Nucleus accumbens (tissue), 56 donors: Measurements from ENCODE around the gene RHEBL1.
A peak's percentile ranks its signal among the peaks of the same experiment; 100 is the strongest.
"Not testable (repeated sequence)": the region's sequence is repeated elsewhere in the genome, so short reads cannot be mapped to it uniquely, and the experiment has no call there.

Source experiments
- DNase-seq, 56 donors: peaks; one replicate each; lab custom pipeline; 2025; lab: John Stamatoyannopoulos, UW

RHEBL1 gene

DNA sequence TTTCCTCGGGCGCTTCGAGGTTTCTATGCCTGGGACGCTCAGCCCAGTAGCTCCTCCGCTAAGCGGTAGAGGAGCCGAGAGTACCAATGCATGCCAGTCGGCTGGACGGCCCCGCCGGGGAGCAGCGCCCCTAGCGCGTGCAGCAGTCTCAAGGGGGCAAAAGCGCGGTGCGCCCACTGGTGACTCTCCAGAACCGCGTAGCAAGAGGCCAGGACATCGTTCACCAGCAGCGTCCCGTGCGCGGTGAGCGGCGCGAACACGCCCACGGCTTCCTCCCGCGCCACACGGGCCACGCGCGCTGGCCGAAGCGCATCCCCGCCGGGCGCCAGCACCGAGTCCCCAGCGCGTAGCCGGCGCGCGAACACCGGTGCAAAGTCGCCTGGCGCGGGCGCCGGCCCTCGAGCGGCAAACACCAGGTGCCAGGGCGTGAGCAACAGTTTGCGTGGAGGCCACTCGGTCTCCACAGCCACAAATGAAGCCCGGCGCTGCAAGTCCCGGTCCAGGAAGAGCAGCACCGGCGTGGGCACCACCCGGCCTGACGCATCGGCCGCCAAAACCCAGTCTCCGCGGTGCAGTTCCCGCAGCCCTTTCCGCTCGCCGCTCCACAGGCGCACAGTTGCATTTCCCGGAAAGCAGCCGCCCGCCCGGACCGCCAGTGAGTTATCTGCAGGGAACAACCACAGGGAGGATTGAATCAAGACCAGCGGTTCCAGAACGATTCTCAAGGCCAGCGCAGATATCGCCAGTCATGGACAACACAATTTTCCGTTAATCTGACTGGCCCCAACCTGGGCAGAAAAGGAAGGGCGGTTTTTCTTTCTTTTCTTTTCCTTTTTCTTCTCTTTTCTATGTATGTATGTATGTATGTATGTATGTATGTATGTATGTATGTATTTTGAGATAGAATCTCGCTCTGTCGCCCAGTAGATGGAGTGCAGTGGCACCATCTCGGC is 20.3 kb upstream of the RHEBL1 start:
- peak in 16 of 56 donors; percentile 4 to 50 (median 20) for DNase-seq

DNA sequence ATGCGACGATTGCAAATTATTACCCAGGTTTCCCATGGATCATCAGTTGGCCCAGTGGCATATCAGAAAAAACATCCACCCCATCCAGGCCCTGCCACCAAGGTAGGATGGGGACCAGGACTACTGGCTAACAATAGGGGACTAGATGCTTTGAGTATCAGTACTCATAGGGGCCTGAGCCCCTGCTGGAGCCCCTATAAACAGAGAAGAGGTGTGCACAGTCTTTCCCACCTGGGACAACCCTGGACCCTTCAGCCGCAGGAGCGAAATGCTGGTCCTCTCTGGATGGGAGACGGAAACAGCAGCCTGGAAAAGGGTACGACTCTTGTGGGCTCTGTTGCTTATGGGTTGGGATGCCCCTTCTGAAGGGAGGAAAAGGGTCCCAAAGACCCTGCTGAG is 19.2 kb upstream of the RHEBL1 start:
- no peak for DNase-seq

DNA sequence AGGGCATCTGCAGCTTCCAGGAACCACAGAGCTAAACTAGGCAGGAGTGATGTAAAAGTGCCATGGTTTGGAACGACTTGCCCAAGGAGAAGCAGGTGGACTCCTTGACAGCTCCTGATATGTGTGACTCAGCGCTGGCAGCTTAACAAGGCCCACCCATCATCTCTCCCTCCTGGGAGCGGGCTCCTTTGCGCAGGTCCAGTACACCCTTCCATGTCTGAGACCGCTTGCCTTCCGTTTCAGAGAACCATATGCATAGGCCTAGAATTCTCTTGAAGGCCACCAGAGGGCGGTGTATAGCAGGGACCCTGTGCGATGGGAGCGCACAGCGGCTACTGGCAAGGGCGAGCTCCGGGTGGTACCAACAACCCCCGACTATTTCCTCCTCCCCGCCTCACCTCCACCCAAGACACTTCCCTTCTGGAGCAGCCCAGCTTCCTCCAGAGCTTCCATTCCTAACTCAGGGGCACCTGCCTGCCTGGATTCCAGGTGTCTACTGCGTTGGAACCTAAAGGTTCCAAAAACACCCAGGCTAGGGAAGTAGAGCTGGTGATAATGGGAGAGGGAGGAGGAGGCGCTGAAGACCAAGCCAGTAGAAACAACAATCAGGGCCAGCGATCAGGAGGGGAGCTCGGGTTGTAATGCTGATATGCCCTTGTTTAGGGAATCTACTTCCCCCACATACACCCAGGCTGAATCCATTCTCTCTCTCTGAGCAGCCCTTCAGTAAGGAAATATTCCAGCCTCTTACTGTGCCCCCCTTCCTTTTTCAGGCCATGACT is 18.6 kb upstream of the RHEBL1 start:
- peak in 52 of 56 donors; percentile 14 to 87 (median 64) for DNase-seq

DNA sequence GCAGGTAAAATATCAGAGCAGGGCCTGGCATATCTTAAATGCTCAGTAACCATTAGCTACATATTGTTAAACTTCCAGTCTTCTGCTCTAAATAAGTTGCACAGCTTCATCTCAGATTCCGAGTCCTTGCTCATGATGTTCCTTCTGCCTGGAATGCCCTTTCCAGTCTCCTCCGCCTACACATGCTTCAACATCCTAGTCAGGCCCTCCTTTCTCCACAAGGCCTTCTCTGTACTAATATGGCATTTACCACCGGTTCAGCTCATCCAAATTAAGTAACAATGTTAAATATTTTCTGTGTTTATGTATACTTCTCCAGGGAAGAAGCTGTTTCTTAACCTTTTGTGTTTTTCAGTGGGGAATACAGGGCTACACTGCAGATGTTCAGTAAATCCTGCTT is 16.3 kb upstream of the RHEBL1 start:
- no peak for DNase-seq

DNA sequence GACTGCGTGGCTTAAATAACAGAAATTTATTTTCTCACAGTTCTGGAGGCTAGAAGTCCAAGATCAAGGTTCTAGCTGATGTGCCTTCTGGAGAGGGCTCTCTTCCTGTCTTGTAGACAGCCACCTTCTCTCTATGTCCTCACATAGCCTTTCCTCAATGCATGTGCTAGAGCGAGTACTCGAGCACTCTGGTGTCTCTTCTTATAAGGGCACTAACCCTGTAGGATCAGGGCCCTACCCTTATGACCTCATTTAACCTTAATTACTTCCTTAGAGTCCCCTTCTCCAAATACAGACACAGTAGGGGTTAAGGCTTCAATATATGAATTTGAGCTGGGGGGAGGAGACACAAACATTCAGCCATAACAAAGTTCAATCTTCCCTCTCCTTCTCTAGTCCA is 14.7 kb upstream of the RHEBL1 start:
- no peak for DNase-seq

DNA sequence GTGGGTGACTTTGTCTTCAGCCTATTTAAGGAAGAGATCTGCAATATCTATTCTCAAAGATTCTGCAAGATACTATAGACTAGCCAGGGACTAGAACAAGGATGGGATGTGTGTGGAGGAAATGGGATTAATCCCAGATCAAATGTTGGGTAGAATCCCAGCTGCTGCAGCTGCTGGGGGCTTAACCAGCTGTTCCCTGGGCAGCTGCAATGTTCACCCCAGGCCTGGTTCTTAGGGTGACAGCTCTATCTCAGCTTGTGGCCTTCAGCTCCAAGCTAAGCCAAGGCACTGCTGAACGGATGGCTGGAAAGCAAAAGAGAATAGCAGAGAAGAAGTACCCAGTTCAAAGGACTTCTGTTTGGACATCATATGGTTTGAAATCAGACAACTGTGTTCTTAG is 10.0 kb upstream of the RHEBL1 start:
- no peak for DNase-seq

DNA sequence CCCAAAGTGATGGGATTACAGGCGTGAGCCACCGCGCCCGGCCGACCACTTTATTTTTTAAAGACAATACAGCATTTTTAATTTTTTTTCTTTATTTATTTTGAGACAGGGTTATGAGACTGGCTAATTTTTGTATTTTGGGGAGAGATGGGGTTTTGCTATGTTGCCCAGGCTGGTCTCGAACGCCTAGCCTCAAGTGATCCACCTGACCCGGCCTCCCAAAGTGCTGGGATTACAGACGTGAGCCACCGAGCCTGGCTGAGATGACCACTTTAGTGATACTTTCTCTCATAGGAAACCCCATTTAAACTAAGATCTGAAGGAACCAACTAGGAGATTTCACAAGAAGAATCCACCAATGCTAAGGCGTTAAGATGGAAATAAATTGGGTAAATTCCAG is 1.2 kb upstream of the RHEBL1 start:
- DNase-seq, result no peak

DNA sequence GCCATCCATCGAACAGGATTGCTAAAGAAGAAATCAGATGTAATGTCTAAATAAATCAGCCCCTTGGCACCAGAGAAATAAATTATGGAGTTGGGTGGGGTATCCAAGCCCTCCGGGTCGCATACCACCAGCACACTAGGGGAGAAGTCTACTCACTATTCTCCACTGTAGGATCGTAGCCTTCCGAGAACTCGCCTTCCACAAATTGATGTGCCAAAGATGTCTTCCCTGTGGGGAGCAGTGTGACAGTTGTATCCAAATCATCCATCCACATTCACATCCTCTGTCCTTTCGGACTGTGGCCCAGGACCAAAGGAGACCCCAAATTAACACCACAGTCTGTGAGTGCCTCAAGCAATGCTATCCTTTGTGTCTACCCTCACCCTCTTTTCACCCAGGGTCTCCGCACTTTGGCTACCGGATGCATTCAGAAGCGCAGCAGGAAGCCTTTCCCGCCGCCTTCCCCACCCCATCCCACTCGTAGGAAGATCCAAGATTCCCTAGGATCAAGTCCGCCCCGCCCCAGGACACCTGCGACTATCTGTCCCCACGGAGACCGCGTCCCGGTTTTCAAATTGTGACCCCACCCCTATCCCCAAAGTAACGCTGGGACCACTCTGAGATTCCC is 786 bp downstream of the RHEBL1 start:
- no peak for DNase-seq

DNA sequence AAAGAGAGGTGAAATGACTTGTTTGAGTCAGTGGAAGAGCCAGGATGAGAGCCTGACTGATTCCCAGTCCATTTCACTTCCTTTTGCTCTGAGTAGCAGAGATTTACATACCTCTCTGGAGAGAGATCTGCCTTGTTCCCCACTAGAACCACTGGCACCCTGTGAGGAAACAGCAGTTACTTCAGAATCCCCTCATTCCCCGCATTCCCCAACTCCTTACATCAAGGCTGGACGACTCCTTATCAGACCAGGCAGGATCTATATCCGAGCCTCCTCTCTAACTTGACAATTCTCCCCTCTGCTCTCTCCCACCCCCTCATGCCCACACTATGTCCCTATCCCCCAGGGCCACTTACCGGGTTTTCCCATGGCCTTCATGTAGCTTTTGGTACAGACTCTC is 3.7 kb downstream of the RHEBL1 start:
- no peak for DNase-seq

DNA sequence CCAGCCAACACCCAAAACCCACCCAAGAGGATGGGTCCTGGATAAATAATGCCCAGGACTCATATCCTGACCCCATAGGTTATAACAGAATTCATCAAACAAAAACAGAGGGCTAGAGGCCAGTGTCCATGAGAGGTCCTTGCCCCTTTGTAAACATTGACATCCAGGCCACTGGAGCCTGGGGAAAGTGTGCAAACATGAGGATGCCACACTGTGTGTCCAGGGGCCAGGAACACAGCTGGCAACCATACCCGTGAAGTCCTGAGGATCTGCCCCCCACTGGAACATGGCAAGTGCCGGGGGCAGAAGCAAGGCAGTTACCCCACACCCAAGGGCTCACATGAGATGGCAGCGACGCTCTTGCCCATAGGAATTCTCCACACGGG is 5.0 kb downstream of the RHEBL1 start:
- no peak for DNase-seq

DNA sequence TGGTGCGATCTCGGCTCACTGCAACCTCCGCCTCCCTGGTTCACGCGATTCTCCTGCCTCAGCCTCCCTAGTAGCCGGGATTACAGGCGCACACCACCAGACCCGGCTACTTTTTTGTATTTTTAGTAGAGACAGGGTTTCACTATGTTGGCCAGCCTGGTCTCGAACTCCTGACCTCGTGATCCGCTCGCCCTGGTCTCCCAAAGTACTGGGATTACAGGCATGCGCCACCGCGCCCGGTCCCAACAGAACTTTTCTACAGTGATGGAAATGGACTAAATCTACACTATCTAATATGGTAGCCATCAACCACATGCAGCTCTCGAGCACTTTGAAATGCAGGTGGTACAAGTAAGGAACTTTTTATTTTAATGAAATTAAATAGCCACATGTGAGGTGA is 7.9 kb downstream of the RHEBL1 start:
- not testable (repeated sequence) for DNase-seq

DNA sequence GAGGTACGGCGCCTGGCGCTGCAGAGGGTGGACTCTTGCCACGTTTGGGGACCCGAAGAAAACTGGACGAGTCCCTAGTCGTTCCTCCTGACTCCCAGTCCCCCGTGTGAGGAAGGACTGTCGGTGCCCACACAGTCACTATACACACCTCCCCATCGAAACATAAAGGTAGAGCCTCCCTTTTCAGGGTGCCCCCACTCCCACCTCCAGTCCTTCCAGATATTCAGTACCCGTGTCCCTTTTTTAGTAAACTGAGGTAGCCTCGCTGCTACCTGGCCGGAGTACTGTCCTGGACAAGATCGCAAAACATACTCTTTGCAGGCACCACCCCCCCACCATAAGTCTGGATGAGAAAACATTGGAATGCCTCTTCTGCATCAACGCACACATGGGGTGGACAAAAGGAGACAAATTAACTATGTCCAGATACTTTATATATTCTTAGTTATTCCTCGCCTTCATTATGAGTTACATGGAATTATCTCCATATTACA is 8.6 kb downstream of the RHEBL1 start:
- DNase-seq, result no peak

DNA sequence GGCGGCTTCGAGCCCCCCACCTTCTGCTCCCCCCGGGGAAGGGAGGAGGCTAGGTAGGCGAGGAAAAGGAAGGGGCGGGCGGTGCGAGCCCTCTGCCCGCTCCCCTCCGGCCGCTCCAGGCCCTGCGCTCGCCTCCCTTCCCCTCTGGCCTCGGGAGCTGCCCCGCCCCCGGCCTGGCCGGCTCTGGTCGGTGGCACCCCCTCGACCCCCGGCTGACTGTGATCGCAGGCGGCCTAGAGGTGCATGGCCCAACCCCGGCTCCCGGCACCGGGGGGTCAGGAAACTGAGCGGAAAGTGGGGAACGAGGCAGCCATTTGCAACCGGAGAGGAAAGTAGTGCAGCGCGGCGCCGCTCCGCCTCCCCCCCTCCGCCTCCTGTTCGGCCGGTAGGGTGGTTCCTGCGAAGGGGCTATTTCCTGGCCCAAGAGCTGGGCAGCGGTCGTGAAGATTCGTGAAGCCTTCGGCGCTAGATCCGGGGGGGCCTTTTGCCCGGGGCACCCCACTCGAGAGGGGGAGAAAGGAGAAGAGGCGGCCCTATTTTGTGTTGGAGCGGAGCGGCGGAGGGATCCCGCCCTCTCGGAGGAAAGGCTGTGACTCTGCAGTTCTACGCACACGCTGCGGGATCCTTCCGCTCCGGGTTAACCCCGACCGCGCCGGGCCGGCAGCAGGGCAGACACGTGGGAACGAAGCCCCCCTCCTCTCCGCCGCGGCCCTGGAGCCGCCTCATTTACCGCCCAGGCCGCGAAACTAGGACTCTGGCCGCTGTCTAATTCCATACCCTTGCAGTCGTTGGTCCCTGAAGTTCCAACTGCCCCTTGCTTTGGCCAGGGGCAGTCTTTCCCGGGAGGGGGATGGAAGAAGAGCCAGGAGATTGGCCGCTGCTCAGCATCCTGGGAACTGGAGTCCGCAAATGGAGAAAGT is 9.3 kb downstream of the RHEBL1 start, which contains the start of gene KMT2D:
TSS of gene KMT2D (minus strand) at position 558 of the 920 bp plus-strand sequence. CDS start 5,470 bp downstream, outside the sequence.
- peak in 55 of 56 donors; percentile 55 to 96 (median 88) for DNase-seq

DNA sequence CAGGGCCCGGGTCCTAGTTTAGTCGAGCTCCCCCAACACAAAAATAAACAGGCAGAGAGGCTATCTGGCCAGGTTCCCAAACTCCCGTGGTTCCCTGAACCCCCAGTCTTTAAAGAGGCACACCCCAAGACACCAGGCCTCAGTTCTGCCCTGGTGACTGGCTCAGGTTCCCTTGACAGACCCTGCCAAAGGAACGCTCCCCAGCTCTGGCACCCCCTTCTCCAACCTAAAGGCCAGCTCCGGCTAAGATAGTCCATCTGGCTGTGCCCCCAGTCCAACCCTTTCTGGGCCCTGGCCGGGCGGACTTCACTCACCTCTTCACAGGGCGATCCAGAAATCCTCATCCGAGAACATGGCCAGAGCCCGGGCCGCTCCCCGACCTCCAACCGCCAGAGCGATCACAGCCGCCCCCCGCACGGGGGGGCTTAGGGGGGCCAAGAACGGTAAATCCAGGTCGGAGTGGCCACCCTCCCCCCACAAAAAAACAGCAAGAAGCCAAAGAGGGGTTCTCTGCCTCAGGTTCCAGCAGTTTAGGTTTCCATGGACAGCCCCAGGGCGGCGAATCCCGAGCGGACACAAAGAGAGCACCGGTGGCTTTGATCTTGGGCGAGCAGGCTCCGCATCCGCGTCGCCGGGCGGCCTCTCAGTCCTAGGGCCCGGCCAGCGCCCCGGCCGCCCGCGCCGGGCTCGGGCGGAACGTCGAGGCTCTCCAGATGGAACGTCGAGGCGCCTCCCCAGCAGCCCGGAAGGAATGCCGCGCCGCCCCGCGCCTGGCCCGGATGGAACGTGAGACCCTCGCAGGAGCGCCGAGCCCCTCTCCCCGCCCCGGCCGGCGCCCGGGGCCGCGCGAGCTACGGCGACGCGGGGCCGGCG is 10.2 kb downstream of the RHEBL1 start:
- peak in 3 of 56 donors; percentile 12 to 44 (median 39) for DNase-seq

DNA sequence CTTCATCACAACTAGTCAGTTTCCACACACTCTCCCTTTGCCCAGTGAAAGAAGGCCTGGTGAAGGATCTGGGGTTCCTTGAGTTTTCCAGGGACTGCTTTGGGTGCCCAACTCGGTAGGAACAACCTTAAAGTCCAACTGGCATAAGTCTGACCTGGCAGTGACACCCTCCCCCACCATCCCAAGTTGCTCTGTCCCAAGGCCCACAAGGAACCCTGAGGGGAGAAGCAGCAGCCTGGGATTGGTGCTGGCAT is 10.8 kb downstream of the RHEBL1 start:
- no peak for DNase-seq

DNA sequence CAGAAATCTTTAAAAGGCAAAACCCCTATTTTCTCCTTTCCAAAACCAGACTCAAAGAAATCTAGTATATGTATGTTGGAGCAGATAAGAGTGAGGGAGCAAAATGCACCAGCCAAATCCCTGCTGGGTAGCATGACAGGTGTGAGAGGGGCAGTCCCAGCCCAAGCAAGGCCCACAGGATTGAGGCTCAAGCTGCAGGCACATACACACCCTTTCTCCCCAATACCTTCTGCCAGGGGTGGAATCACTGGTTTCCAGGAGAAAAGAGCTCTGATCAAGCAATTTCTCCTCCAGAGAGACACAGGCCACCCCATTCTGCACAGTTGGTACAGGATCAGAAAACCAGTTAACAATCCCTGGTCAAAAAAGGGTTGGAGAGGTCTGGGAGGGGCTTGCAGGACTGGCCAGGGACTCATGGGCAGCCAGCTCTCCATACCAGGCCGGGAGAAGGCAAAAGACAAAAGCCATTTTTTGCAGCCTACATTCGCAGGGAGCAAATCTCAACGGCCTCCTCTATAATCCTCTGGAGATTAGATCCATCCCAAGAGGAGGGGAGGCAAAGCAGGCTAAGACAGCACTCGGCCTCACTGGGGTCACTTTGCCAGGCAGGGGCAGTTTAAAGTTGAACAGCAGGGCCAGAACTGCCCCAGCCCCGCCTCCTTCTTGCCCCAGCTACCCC is 11.3 kb downstream of the RHEBL1 start:
- DNase-seq, result no peak

DNA sequence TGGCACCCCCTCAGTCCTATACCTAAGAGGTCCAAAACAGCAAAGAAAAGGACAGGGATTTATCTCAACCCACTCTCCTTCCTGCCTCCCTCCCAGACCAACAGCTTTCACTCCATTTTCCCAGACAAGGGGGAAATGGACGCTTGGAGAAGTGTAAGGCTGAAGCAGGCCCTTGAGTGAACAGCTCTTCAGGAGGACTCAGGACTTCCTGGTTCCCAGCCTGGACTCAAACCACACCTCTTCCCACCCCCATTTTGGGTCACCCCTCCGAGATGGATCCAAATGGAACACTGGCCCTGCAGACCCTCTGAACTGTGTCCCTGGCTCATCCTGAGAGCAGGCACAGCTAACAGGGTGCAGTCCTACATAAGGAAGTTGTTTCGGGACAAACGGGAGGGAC is 11.9 kb downstream of the RHEBL1 start:
- DNase-seq, result no peak

DNA sequence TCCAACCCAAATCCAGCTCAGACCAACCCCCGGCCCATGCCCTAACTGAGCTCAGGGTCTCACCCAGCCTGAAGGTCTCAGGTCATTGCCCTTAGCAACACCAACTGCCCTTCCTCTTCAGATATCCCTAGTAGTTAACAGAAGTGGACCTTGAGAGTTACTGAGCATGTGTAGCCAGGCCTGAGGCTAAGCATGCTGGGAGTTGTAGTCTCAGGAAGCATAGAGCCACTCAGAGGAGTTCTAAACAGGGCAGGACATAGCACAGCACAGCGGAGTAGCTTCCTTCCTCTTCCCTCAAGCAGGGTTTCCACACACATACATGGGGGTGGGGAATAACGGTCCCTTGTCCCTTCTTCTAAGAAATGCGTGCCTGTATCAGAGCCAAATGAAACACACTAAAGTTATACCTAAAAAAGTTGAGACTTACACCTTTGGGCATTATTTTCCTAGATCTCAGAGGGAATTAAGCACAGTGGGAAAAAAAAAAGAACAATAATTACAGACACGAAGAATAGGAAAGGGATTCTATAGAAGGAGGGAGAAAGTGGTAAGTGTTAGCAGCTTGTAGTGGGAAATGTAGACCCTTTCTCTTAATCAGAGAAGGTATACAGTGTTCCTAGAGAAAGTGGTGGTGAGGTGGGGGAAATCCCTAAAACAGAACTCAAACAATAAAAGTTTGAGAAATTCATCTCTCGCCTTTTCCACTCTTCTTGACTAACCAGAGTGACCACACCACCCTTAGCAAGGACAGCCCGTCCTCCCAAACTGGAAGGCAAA is 13.6 kb downstream of the RHEBL1 start:
- DNase-seq, result peak in 32 of 56 donors; percentile 7 to 61 (median 26)
